Globus pallidus (tissue), 1 donor: ENCODE measurements around the gene ARSI.

Source experiments
- DNase-seq: peaks from one replicate; pipeline ENCODE4 v3.0.0-alpha.2; 2015; ENCODE audit warnings: low spot score

ARSI gene

DNA sequence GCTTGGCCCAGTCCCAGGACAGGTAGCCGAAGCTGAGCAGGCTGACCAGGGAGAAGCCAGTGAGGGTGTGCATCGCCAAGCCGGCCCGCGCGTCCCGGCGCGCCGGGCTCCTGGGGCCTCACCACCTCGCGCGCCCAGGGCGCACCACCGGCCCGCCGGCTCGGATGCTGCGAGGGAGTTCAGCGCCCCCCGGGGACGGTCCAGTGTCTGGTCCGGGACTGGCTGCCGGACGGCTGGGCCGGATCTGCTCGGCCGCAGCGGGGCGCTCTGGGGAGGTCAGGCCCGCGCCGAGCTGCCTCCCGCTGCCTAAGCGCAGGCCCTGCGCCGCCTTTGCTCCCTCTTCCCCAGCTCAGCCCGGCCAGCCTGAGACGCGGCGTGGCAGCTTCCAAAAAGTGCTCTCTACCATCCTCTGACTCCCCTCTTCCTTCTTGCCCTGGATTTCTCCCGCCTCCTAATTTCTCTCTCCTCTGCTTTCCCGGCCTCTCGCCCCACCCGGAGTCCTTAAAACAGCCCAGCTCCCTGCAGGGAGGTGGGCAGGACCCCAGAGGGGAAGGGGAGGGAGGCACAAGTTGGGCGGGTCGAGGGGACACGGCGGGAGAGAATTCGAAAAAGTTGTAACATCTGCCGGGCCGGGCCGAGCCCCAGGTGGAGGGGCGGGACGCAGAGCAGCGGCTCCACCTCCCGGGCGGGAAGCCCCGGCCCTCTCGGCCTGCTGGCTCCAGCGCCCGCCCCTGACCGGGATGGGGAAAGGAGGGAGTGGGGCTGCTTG lies at the start of gene ARSI:
Gene ARSI (minus strand): TSS at position 605 of the 769 bp plus-strand sequence. CDS start 532 bp downstream, at position 73.
- no peak for DNase-seq

DNA sequence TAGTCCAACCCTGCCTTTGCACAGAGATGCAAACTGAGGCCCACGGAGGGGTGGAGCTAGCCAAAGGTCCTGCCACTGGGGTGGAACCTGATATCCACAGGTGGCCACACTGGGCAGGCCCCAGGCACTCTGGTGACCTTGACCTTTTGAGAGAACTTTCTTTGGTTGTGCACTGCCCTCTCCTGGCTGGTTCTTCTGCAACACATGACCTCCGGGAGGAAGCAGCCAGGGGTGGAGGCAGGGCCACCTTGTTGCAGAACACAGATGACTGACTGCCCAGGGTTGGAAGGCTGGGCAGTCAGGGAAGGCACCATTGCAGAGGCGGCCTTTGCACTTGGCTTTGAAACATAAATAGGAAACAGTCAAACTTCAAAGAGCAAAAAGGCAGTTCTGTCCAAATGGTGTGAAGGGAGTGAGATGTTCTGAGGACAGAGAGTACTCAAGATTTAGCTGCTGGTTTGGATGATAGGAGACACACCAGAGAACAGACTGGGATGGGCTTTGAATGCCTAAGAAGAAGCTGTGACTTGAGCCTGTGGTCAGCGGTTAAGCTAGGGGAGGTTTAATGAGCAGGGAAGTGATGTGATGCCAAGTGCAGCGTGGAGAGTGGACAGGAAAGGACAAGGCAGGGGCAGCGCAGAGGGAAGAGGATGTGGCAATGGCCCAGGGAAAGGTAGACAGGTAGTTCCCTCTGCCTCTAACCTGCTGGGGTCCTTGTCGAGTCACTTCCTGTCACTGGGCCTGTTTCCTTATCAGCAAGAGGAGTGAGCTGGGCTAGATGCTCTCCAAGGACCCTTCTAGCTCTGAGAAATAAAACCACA lies 48.0 kb upstream of the ARSI start:
- DNase-seq: peak; percentile 86

DNA sequence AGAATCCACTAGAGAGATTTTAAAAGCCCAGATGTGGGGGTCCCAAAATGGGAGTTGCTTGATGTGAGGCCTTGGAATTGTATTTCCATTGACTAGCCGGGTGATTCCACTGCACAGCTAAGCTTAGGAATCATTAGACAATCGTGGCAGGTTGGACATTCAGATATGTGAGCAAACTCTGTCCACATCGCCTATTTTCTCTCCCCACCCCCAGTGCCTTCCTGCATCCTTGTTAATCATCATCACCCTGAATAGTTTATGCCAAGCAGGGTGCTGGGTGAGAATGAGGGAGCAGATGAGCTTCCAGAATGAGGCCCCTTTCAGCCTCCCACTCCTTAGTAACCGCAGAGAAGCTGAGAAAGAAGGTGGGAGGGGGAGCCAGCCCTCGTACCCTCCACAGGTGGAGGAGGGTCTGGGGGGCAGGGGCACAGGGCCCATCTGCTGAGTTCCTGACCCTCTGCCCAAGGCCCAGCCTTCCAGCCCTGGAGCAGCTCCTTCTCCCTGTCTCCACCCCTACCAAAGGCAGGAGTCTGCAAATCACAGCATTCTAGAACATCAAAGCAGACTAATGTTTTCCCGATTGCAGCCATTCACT lies 47.1 kb upstream of the ARSI start:
- DNase-seq: no peak

GRCh38 chr5:150347451-150347850 lies 44.7 kb upstream of the ARSI start:
- DNase-seq: no peak

DNA sequence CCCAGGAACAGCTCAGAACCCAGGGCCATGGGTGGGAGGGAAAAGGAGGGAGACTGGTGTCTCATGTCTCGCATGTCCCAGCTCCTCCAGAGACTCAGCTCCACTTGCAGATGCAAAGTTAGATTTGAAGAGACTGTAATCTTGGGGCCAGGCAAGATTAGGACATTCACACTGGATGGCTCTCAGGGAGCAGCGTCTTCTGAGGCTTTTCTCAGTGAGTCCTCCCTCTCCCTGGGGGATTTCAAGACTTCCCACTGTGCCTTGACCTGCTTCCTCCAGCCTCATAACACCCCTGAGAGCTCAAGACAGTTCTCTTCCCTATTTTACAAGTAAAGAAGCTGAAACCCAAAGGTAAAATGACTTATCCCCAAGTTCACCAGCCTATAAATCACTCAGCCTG lies 44.3 kb upstream of the ARSI start:
- DNase-seq: no peak

DNA sequence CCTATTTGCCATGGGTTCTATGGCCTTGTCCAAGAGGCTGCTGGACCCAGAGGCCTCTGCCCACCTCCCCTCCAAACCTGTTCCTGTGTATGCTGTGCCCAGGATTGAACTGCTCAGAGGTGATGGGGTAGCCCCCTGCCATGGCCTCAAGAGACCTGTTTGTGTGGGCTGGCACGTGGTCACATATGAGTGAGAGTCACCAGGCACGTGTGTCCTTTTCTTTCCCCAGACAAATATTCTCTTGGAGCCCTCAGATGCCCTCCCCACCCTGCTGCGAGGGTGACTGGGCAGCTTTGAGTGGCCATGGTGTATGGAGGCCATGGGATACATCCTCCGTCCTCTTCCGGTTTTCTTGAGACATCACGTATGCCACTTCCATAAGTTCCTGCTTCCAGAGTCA lies 43.9 kb upstream of the ARSI start:
- DNase-seq: no peak

- DNase-seq: no peak
These were observed 43.0 kb upstream of the ARSI start for GRCh38 chr5:150345716-150346115.

GRCh38 chr5:150343994-150344631 lies 41.4 kb upstream of the ARSI start:
- DNase-seq: no peak

GRCh38 chr5:150342583-150342982 lies 39.9 kb upstream of the ARSI start:
- DNase-seq: no peak

- DNase-seq: no peak
These were observed 39.3 kb upstream of the ARSI start for GRCh38 chr5:150341989-150342388.

GRCh38 chr5:150341331-150341730 lies 38.6 kb upstream of the ARSI start:
- no peak for DNase-seq

DNA sequence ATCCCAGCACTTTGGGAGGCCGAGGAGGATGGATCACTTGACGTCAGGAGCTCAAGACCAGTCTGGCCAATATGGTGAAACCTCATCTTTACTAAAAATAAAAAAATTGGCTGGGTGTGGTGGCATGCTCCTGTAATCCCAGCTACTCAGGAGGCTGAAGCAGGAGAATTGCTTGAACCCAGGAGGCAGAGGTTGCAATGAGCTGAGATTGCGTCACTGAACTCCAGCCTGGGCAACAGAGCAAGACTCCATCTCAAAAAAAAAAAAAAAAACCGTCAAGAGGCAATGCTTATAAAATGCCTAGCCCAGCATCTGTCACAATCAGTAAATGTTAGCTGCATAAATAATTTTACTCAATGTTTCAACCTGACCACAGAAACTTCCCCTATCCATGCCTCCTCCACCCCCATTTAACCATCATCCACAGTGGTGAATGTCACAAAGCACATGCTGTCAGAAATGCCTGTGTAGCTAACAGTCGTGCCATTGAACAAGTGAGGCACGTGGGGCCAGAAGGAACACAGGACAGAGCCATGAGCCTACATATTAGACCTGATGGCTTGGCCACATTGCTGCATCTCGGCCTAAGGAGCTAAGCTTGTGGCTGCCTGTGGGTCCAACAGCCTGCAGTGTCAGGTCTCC lies 38.0 kb upstream of the ARSI start:
- DNase-seq: no peak

GRCh38 chr5:150339841-150340240 lies 37.1 kb upstream of the ARSI start:
- DNase-seq: no peak

- DNase-seq: peak; percentile 85
These were observed 36.5 kb upstream of the ARSI start for GRCh38 chr5:150339165-150339564.

GRCh38 chr5:150338546-150338945 lies 35.8 kb upstream of the ARSI start:
- peak; percentile 63 for DNase-seq

DNA sequence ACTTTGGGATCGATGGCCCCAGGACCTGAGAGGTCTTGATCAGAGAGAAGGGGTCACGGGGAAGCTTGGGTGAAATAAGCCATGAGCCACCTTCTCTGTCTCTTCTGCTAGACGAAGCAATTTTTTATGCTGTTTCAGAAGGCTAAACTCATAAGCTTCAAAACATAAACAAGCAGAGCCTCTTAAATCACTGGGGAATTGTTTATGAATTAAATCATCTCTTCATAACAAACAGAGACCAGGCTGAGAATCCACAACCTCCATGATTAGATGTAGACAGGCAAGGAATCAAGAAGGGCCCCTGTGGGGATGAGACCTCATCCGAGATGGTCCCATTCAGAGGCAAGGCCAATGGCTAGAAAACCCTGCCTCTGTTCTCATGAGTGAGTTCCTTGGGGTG lies 33.1 kb upstream of the ARSI start:
- DNase-seq: no peak

GRCh38 chr5:150333400-150333799 lies 30.7 kb upstream of the ARSI start:
- DNase-seq: peak; percentile 88

DNA sequence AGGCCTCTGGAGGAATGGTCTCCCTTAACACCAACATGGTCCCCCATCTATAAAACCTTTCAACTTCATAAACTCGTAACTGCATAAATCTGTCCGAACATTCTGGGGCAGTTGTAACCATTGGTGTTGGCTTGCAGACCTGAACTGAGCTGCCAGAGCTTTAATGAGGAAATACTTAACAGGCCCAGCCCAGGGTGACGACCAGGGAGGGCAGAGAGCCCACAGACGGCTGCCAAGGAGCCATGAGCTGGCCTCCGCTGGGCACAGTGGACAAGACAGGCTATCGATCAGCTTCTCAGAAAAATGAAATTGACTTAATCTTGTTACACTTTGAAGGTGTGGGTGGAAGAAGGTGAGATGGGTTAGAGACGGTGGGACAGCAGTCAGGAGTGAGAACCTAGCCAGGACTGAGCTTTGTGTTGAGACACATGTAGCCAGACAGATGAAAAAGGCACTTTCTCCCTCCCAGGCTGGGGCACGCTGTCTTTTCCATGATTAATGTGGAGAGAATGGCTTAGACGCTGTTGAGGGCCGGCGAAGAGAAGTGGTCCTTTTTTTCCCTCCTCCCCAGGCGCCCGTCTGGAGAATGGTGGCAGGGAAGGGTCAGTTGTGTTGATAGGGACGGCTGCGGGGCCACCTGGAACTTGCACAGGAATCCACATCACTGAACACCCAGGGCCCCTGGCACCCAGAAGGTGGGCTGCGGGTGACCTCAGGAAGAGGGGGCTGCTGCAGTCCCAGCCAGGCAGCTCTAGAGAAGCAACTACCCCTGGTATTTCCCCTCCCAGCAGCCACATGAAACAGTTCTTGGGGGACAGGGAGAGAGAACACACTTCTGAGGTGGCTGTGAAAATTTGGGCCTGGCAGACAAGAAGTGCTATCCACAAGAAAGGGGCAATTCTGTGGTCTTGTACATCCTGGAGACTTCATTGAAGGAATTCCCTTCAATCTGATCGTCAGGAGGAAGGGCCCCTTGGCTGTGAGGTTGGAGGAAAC lies 27.5 kb upstream of the ARSI start:
- DNase-seq: no peak

DNA sequence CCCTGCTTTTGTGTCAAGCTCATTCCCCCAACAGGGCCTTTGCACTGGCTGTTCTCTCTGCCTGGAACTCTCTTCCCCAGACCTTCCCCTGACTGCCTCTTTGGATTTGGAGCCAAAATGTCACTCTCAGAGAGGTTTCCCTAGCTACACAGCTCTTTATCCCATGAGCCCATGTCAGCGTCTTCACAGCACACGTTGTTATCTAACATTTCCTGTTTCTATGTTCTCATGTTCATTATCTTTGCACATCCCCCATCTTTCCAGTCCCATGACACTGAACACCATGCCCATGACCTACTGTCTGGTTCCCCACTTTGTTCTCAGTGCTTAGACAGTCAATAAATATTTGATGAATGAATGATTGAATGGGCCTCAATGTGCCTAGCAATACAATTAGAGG lies 26.3 kb upstream of the ARSI start:
- DNase-seq: no peak

- no peak for DNase-seq
These were observed 25.8 kb upstream of the ARSI start for GRCh38 chr5:150328515-150328914.

DNA sequence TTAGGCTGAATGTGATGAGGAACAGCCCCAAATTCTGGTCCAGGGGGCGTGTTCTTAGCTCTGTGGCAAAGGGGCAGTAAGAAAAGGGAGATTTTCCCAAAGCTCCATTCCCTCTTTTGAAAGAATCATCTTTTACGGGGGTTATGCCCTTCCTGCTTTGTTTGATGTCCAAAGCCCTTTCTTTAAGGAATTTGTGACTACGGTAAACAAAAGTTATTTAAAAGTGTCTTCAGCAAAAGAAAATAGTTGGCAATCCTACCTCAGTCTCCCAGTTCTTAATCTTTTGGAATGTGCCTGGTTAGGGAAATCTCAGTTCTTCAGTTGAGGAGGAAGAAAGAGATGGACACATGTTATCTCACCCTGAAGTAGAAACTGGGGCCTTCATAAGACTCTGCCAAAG lies 24.4 kb upstream of the ARSI start:
- no peak for DNase-seq
